ENCODE measurements around the gene CYFIP2. TPM values are rescaled to one million over a fixed set of nuclear protein-coding genes. Genes with fewer than 3 reads are reported as not detected.

The CYFIP2 gene
- total RNA-seq, result 2.1 and 4.3 TPM in 2 replicates

GRCh38 chr5:157265714-157266285 is at the start of gene CYFIP2:
Gene CYFIP2, plus strand, starts transcription at chr5:157266123. Its CDS starts 19,239 bp downstream, at chr5:157285362.

Other genes starting within 250 kb of the CYFIP2 start
- not detected in 2 replicates for gene HAVCR1, start 207.0 kb upstream of the CYFIP2 start, total RNA-seq
- 0.21 and 1.0 TPM in 2 replicates for gene HAVCR2, start 157.1 kb upstream of the CYFIP2 start, total RNA-seq
- gene MED7, start 123.3 kb upstream of the CYFIP2 start, total RNA-seq, result 9.6 and 9.7 TPM in 2 replicates
- gene GARIN3, start 99.9 kb upstream of the CYFIP2 start, total RNA-seq, result not detected in 2 replicates
- gene ITK, start 85.3 kb upstream of the CYFIP2 start, total RNA-seq, result not detected in 2 replicates
- 15.0 and 39.0 TPM in 2 replicates for gene NIPAL4, start 194.1 kb downstream of the CYFIP2 start, total RNA-seq